Activated naive CD4-positive, alpha-beta T cell treated with anti-CD3 and anti-CD28 coated beads for 36 hours (primary cell): ENCODE data around the gene SEMA3F. TPM values are rescaled to one million over a fixed set of nuclear protein-coding genes. Genes with fewer than 3 reads are reported as not detected.

ENCODE experiments used
- CTCF ChIA-PET: fragments of 350-600 bp; sonication (Branson Sonifier 250); formaldehyde crosslinking; loops from one replicate; lab custom pipeline; 2021; ENCODE audit warnings: antibody characterized with exemption; lab: Charles Lee
- DNase-seq: peaks from one replicate; pipeline ENCODE4 v3.0.0-alpha.2; 2020
- H3K27ac Mint-ChIP-seq: one replicate; pipeline ENCODE4 v1.8.0; 2021; ENCODE audit warnings: mild to moderate bottlenecking, mixed read lengths
- H3K27me3 Mint-ChIP-seq: one replicate; pipeline ENCODE4 v1.8.0; 2021; ENCODE audit warnings: low read depth, mixed read lengths
- H3K36me3 Mint-ChIP-seq: one replicate; pipeline ENCODE4 v1.8.0; 2021; ENCODE audit warnings: low read depth, mixed read lengths
- H3K4me1 Mint-ChIP-seq: one replicate; pipeline ENCODE4 v1.8.0; 2021; ENCODE audit warnings: low read depth, mixed read lengths
- H3K4me3 Mint-ChIP-seq: one replicate; pipeline ENCODE4 v1.8.0; 2021; ENCODE audit warnings: mild to moderate bottlenecking, moderate library complexity, mixed read lengths
- H3K9me3 Mint-ChIP-seq: one replicate; pipeline ENCODE4 v1.8.0; 2021; ENCODE audit warnings: mixed read lengths
- intact Hi-C: fragments of 100-400 bp; cut with micrococcal nuclease; formaldehyde crosslinking; loops from one replicate; pipeline ENCODE4 v1.15.1; 2023
- total RNA-seq, 2 experiments: library from RNA; stranded (reverse); gene quantifications; one replicate each; pipeline ENCODE4 v1.2.3, GENCODE V29; 2021

The SEMA3F gene
- total RNA-seq, 2 experiments from 2014 or later = not detected

GRCh38 chr3:50123394-50124051 lies 31.6 kb upstream of the SEMA3F start:
- DNase-seq = no peak
- CTCF ChIA-PET = interaction anchor here (1.5 to 3.3 kb wide), 3 partner anchors 15 to 68 kb away, joined by 4 to 13 read pairs (median 10); partner anchors contain the start of gene GNAT1
- H3K4me1 Mint-ChIP-seq = no peaks in the 10 kb centered on the region
- peaks cover 4% of the 10 kb centered on the region for H3K36me3 Mint-ChIP-seq
- H3K27me3 Mint-ChIP-seq = no peaks in the 10 kb centered on the region
- intact Hi-C loops = no loop called here
- no peak overlapping the region for H3K4me3 Mint-ChIP-seq
- no peak overlapping the region for H3K27ac Mint-ChIP-seq
- no peaks in the 10 kb centered on the region for H3K9me3 Mint-ChIP-seq

GRCh38 chr3:50124052-50124799 lies 30.9 kb upstream of the SEMA3F start:
- CTCF ChIA-PET = no interaction called here
- no peak overlapping the region for H3K4me3 Mint-ChIP-seq
- DNase-seq = no peak
- intact Hi-C loops = no loop called here
- H3K27me3 Mint-ChIP-seq = no peaks in the 10 kb centered on the region
- H3K4me1 Mint-ChIP-seq = no peaks in the 10 kb centered on the region
- no peaks in the 10 kb centered on the region for H3K9me3 Mint-ChIP-seq
- H3K27ac Mint-ChIP-seq = no peak overlapping the region
- no peaks in the 10 kb centered on the region for H3K36me3 Mint-ChIP-seq

DNA sequence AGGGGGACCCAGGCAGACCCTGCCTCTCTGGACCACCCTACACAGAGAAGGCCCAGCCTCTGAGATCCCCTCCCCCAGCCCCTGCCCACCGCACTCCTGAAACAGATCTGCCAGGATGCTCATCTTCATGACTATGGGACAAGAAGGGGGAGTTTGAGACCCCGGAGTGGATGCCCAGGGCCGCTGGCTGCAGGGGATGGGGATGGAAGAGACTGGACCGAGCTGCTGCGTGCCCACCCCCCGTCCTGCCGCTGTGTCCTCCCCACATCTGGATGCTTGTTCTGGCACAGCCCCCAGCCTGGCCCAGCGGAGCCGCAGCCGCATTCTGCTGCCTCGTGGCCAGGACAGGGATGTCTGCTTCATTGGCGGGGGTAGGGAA lies 30.3 kb upstream of the SEMA3F start:
- no peaks in the 10 kb centered on the region for H3K4me1 Mint-ChIP-seq
- H3K27ac Mint-ChIP-seq = no peak overlapping the region
- H3K9me3 Mint-ChIP-seq = no peaks in the 10 kb centered on the region
- H3K36me3 Mint-ChIP-seq = no peaks in the 10 kb centered on the region
- DNase-seq = no peak
- CTCF ChIA-PET = interaction anchor here (0.6 kb wide), 1 partner anchor 949 kb away, joined by 3 read pairs; no protein-coding TSS in a partner anchor
- no peak overlapping the region for H3K4me3 Mint-ChIP-seq
- H3K27me3 Mint-ChIP-seq = no peaks in the 10 kb centered on the region
- intact Hi-C loops = no loop called here

DNA sequence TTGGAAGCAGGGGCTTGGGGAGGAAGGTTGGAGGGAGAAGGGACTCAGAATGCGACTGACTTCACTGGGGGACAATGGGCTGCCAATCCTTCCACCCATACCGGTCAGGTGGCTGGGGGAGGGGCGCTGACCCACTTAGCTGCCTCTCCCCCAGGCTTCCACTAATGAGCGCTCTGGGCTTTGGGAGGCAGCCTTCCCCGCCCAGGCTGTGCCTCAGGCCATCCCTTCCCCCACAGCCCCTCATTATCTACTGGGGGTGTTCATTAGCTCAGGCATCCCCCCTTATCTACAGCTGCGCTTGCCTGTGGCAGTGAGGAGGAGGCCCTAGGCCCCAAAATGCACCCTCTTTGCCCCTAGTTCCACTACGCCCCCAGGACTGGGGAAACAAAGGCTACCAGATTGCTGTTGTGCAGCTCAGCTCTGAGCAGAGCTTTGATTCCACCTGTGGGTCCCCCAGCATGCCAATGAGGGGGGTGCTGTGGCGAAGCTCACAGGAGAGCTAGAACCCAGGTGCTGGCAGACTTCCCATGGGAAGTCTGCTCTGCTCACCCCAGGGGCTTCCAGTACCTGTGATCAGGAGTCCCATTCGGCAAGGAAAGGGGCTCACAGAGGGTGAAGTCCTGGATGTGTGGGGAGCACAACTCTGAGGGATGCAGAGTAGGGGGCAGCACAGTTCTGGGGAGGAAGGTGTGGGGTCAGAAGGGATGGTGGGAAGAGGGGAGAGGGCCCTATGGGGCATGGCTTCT lies 29.4 kb upstream of the SEMA3F start:
- no peaks in the 10 kb centered on the region for H3K36me3 Mint-ChIP-seq
- intact Hi-C loops = no loop called here
- no peak overlapping the region for H3K4me3 Mint-ChIP-seq
- no peak for DNase-seq
- no peaks in the 10 kb centered on the region for H3K9me3 Mint-ChIP-seq
- no peaks in the 10 kb centered on the region for H3K4me1 Mint-ChIP-seq
- no peaks in the 10 kb centered on the region for H3K27me3 Mint-ChIP-seq
- H3K27ac Mint-ChIP-seq = no peak overlapping the region
- CTCF ChIA-PET = interaction anchor here (0.6 kb wide), 1 partner anchor 950 kb away, joined by 3 read pairs; no protein-coding TSS in a partner anchor

DNA sequence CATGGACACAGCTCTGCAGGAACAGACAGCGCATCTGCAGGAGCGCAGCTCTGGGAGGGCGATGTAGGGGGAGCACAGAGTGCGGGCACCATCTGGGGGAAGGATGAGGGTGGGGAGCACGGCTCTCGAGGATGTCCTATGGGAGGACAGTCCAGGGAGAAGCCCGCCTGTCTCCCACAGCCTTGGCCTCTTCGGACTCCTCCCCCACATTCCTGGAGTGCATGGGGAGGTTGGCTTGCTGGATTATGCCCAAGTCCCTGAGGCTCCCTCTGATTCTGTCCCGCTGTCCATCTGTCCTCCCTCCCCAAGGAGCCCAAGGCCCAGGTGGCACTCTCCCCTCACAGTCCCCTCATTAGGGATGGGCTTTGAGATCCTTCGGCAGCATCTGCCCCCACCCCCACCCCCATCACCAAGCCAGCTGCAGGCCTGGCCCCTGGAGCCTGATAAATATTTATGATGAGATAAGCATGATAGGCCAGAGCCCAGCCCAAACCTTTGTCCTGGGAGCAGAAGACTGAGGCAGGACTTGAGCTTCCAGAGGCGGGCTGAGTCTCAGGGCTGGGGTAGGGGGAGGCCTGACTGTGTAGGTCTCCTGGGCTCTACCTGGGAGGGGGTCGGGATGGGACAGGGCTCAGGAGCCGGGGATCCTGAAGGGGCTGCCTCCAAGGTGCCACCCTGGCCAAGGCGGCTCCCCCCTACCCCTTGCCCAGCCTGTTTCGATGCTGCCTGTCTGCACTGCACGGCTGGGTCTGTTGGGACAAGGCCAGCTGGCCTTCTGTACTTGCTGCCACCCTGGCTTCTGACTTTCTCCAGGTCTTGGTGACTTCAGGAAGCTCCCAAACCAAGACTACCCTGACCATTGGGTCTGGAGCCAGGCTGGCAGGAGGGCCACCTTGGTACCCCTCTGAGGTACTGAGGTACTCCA lies 28.6 kb upstream of the SEMA3F start:
- Mint-ChIP-seq H3K4me1 (no peaks in the 10 kb centered on the region), H3K27me3 (no peaks in the 10 kb centered on the region), H3K36me3 (no peaks in the 10 kb centered on the region), H3K27ac (no peak overlapping the region), H3K4me3 (no peak overlapping the region), H3K9me3 (no peaks in the 10 kb centered on the region)
- CTCF ChIA-PET = no interaction called here
- no peak for DNase-seq
- intact Hi-C loops = no loop called here

GRCh38 chr3:50127251-50127691 lies 27.9 kb upstream of the SEMA3F start:
- CTCF ChIA-PET = no interaction called here
- Mint-ChIP-seq H3K27ac (no peak overlapping the region), H3K27me3 (no peaks in the 10 kb centered on the region), H3K4me3 (no peak overlapping the region), H3K36me3 (no peaks in the 10 kb centered on the region), H3K4me1 (no peaks in the 10 kb centered on the region), H3K9me3 (no peaks in the 10 kb centered on the region)
- no peak for DNase-seq
- intact Hi-C loops = no loop called here

DNA sequence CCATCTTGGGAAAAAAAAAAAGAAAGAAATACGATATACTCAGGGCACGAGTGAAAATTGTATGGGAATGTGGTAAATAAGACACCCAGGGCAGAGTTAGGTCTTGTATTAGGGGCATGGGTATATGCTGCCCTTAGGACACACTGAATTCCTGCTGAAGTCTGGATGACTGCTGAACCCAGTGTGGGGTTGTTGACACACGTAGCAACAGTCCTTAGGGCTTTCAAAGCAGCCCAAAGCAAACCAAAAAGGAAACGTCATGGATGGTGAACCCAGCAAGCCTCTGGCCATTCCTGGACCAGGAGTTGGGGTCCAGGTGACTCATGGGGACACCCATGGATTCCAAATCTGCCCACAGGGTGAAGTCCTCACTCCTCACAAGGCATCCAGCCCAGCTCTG lies 27.1 kb upstream of the SEMA3F start:
- H3K27me3 Mint-ChIP-seq = no peaks in the 10 kb centered on the region
- no peak for DNase-seq
- no peak overlapping the region for H3K4me3 Mint-ChIP-seq
- H3K4me1 Mint-ChIP-seq = no peaks in the 10 kb centered on the region
- H3K9me3 Mint-ChIP-seq = no peaks in the 10 kb centered on the region
- intact Hi-C loops = no loop called here
- CTCF ChIA-PET = no interaction called here
- H3K27ac Mint-ChIP-seq = no peak overlapping the region
- H3K36me3 Mint-ChIP-seq = no peaks in the 10 kb centered on the region

DNA sequence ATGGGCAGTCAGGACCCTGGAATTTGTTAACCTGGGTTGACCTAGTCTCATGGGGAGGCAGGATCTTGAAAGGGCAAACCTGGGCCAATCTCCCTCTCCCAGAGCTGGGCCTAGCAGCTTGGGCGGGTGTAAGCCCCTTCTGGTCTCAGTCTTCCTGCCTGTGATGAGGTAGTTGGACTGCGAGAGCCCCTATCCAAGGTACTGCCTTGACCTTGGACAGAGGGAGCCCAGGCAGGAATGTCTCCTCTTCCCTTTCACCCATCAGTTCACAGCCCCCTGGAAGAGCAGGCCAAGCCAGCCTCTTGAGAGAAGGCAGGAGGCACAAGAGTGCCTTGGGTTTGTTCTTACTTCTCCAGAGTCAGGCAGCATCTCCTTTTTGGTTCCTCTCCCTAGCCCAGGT lies 24.7 kb upstream of the SEMA3F start:
- intact Hi-C loops = no loop called here
- Mint-ChIP-seq H3K9me3 (no peaks in the 10 kb centered on the region), H3K36me3 (no peaks in the 10 kb centered on the region), H3K27me3 (no peaks in the 10 kb centered on the region), H3K4me1 (no peaks in the 10 kb centered on the region), H3K27ac (no peak overlapping the region), H3K4me3 (no peak overlapping the region)
- CTCF ChIA-PET = interaction anchor here (0.6 to 1.1 kb wide), 4 partner anchors 62 to 216 kb away, joined by 3 to 4 read pairs (median 4); no protein-coding TSS in a partner anchor
- no peak for DNase-seq

GRCh38 chr3:50132421-50133282 lies 22.5 kb upstream of the SEMA3F start:
- H3K36me3 Mint-ChIP-seq = no peaks in the 10 kb centered on the region
- no peaks in the 10 kb centered on the region for H3K27me3 Mint-ChIP-seq
- no peak overlapping the region for H3K27ac Mint-ChIP-seq
- H3K4me3 Mint-ChIP-seq = no peak overlapping the region
- CTCF ChIA-PET = interaction anchor here (0.7 kb wide), 1 partner anchor 141 kb away, joined by 3 read pairs; no protein-coding TSS in a partner anchor
- intact Hi-C loops = no loop called here
- H3K9me3 Mint-ChIP-seq = no peaks in the 10 kb centered on the region
- no peaks in the 10 kb centered on the region for H3K4me1 Mint-ChIP-seq
- no peak for DNase-seq

DNA sequence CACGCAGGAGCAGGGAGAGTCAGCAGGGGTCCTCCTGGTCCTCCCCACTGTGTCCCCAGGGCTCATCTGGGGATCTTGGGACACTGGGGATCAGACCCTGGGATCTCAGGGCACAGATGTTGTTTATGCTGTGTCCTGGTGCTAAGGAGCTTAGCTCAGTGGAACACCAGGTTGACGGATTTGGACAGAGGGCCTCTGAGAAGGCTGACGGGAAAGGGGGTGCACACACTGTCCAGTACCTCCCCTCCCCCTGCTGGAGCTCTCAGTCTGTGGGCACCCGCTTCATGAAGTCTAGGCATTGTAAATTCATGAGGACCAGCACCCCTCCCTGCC lies 21.9 kb upstream of the SEMA3F start:
- no peak overlapping the region for H3K27ac Mint-ChIP-seq
- H3K27me3 Mint-ChIP-seq = no peaks in the 10 kb centered on the region
- intact Hi-C loops = no loop called here
- H3K9me3 Mint-ChIP-seq = no peaks in the 10 kb centered on the region
- peaks cover 2% of the 10 kb centered on the region for H3K4me1 Mint-ChIP-seq
- DNase-seq = no peak
- no peak overlapping the region for H3K4me3 Mint-ChIP-seq
- no peaks in the 10 kb centered on the region for H3K36me3 Mint-ChIP-seq
- CTCF ChIA-PET = interaction anchor here (0.7 to 1.8 kb wide), 2 partner anchors 12 to 140 kb away, joined by 3 to 10 read pairs; no protein-coding TSS in a partner anchor

- intact Hi-C loops = no loop called here
- CTCF ChIA-PET = interaction anchor here (1.8 kb wide), 1 partner anchor 13 kb away, joined by 10 read pairs; no protein-coding TSS in a partner anchor
- Mint-ChIP-seq H3K36me3 (no peaks in the 10 kb centered on the region), H3K27ac (no peak overlapping the region), H3K27me3 (no peaks in the 10 kb centered on the region), H3K4me3 (no peak overlapping the region), H3K4me1 (peaks cover 10% of the 10 kb centered on the region), H3K9me3 (no peaks in the 10 kb centered on the region)
- DNase-seq = no peak
Measured at GRCh38 chr3:50134367-50134766, 20.8 kb upstream of the SEMA3F start.
